Astrocyte (in vitro differentiated cells and primary cell): Measurements from ENCODE around the gene MEF2B.

Source experiments
- EZH2 ChIP-seq: IDR thresholded peaks from 2 replicates; pipeline ENCODE4 v1.6.1; 2012; ENCODE audit warnings: mild to moderate bottlenecking, low read length, inconsistent platforms; ENCODE audit not compliant: insufficient read depth
- TF ChIP-seq, protein P1 (sequence below): IDR thresholded peaks from 2 replicates; pipeline ENCODE4 v1.5.1; 2011; ENCODE audit warnings: low read depth, mild to moderate bottlenecking, inconsistent platforms, low read length, moderate library complexity; ENCODE audit not compliant: insufficient read depth

DNA sequence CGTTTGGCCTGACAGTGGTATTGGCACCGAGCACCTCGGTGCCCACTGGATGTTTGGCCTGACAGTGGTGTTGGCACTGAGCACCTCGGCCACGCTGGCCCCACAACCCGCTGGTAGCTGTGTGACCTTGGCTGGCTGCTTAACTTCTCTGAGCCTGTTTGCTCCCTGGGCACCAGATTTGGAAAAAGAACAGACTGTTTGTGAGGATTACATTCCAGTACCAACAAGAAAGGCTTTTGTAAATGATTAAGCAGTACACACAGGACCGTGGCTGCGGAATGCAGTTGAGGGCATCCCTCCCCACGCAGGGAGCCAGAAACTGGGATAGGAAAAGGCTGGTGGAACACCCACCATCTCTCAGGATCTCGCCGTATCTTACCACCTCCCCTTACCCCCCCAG, 74.4 kb downstream of the MEF2B start:
- TF ChIP-seq, protein P1, sequence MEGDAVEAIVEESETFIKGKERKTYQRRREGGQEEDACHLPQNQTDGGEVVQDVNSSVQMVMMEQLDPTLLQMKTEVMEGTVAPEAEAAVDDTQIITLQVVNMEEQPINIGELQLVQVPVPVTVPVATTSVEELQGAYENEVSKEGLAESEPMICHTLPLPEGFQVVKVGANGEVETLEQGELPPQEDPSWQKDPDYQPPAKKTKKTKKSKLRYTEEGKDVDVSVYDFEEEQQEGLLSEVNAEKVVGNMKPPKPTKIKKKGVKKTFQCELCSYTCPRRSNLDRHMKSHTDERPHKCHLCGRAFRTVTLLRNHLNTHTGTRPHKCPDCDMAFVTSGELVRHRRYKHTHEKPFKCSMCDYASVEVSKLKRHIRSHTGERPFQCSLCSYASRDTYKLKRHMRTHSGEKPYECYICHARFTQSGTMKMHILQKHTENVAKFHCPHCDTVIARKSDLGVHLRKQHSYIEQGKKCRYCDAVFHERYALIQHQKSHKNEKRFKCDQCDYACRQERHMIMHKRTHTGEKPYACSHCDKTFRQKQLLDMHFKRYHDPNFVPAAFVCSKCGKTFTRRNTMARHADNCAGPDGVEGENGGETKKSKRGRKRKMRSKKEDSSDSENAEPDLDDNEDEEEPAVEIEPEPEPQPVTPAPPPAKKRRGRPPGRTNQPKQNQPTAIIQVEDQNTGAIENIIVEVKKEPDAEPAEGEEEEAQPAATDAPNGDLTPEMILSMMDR: no peak
- no peak for TF ChIP-seq EZH2
